ENCODE data around the gene ITPR3.

GRCh38 chr6:33690766-33691165 is 69.6 kb downstream of the ITPR3 start:
- no peak for TF ChIP-seq EZH2 (IDR thresholded peaks at IDR 0.05; ENCODE audit: insufficient read depth, poor library complexity, severe bottlenecking)
- no peak for TF ChIP-seq EZH2phosphoT487 (IDR thresholded peaks at IDR 0.05; ENCODE audit: insufficient read depth, low read depth)

Measured in GM23248 (cell line).